GM12865 (cell line): ENCODE measurements around the gene MS4A6A.

Experiments used
- DNase-seq: peaks from one replicate; pipeline ENCODE4 v3.0.0; 2010; ENCODE audit warnings: low read depth
- H3K4me3 ChIP-seq: 2 replicates; pipeline ENCODE4 v1.5.1; 2011; ENCODE audit warnings: mild to moderate bottlenecking, low read depth, low read length, control low read depth
- TF ChIP-seq, protein P1 (sequence below): IDR thresholded peaks from 2 replicates; pipeline ENCODE4 v1.5.1; 2011; ENCODE audit warnings: low read length, control low read depth, low read depth, inconsistent platforms; ENCODE audit not compliant: insufficient read depth; ENCODE audit errors: missing control alignments

The MS4A6A gene

DNA sequence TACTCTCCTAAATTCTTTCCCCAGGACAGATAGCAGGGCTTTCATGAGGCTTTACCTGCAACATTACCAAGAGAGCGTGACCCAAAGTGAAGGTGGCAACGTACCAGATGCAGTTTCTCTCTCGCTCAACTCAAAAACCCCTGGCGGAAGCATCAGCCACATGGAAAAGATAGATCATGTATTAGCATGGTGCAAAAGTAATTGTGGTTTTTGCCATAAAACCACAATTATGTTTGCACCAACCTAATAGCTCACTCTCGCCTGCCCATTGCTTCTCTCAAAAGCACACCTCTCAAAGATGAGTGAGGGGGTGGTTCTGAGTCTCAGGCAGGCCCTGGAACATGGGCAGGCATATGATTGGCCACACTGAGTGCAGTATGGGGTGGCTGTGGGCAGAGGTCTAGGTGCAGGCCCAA is 7.0 kb downstream of the MS4A6A start:
- DNase-seq = peak; percentile 63
- H3K4me3 ChIP-seq = no peak overlapping the region
- TF ChIP-seq, protein P1, sequence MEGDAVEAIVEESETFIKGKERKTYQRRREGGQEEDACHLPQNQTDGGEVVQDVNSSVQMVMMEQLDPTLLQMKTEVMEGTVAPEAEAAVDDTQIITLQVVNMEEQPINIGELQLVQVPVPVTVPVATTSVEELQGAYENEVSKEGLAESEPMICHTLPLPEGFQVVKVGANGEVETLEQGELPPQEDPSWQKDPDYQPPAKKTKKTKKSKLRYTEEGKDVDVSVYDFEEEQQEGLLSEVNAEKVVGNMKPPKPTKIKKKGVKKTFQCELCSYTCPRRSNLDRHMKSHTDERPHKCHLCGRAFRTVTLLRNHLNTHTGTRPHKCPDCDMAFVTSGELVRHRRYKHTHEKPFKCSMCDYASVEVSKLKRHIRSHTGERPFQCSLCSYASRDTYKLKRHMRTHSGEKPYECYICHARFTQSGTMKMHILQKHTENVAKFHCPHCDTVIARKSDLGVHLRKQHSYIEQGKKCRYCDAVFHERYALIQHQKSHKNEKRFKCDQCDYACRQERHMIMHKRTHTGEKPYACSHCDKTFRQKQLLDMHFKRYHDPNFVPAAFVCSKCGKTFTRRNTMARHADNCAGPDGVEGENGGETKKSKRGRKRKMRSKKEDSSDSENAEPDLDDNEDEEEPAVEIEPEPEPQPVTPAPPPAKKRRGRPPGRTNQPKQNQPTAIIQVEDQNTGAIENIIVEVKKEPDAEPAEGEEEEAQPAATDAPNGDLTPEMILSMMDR = no peak

- H3K4me3 ChIP-seq = no peak overlapping the region
- TF ChIP-seq, protein P1 = no peak
- no peak for DNase-seq
Measured at GRCh38 chr11:60172011-60172410, 10.9 kb downstream of the MS4A6A start.

DNA sequence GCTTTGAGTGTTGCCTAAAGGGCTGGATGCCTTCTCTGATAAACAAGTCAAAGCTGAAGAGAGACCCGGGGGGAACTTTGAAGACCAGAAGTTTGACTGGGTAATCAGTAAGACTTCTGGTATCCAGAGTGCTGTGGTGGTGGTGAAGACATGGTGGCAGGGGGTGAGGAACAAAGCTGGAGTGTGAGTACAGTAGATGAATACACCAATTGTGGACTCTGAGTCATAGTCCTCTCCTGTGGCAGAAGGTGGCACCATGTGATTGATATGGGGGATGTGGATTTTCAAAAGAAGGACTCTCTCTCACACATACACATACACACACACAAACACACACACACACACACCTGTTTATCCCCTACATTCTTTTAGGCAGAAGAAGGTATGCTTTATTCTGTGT is 12.3 kb downstream of the MS4A6A start:
- H3K4me3 ChIP-seq = no peak overlapping the region
- DNase-seq = no peak
- TF ChIP-seq, protein P1 = no peak

- TF ChIP-seq, protein P1 = peak; percentile 28
- H3K4me3 ChIP-seq = no peak overlapping the region
- DNase-seq = peak; percentile 54
Measured at GRCh38 chr11:60169264-60169915, 13.5 kb downstream of the MS4A6A start.

- TF ChIP-seq, protein P1 = no peak
- H3K4me3 ChIP-seq = no peak overlapping the region
- DNase-seq = peak; percentile 14
Measured at GRCh38 chr11:60168306-60168705, 14.6 kb downstream of the MS4A6A start.

DNA sequence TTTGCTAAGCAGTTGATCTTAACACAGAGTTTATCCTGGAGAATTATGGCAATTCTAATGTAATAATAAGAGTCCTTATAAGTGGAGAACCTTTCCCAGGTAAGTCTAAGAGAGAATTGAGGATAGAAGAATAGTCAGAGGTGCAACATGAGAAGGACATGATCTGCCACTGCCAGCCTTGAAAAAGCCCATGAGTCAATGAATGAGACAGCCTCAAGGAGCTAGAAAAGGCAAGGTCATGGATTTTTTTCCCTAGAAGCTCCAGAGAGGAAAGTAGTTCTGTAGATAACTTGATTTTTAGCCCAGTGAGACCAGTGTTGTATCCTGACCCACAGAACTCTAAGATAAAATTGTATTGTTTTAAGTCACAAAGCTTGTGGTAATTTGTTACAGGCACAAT is 16.9 kb downstream of the MS4A6A start:
- H3K4me3 ChIP-seq = no peak overlapping the region
- no peak for DNase-seq
- TF ChIP-seq, protein P1 = no peak

- H3K4me3 ChIP-seq = no peak overlapping the region
- DNase-seq = peak; percentile 20
- TF ChIP-seq, protein P1 = no peak
Measured at GRCh38 chr11:60165538-60165937, 17.3 kb downstream of the MS4A6A start.
